Liver (tissue), 9 donors: ENCODE data around the gene WASL. TPM values are rescaled to one million over a fixed set of nuclear protein-coding genes. Genes with fewer than 3 reads are reported as not detected.

Experiments
- DNase-seq: peaks from one replicate; pipeline ENCODE4 v3.0.0-alpha.2; 2017; ENCODE audit warnings: low spot score
- H3K27ac ChIP-seq, 2 donors: one replicate each; pipeline ENCODE4 v1.7.0; 2013; ENCODE audit warnings: inconsistent platforms in 2 of 2, low read length in 2 of 2, control low read depth in 1 of 2, low read depth in 1 of 2, mild to moderate bottlenecking in 1 of 2
- H3K27me3 ChIP-seq, 4 donors: one replicate each; pipeline versions ENCODE4 v1.6.1 to v1.7.0; 2013; ENCODE audit warnings: low read length in 3 of 4, inconsistent platforms in 1 of 4, mild to moderate bottlenecking in 1 of 4, moderate library complexity in 1 of 4; ENCODE audit not compliant: control insufficient read depth in 4 of 4, insufficient read depth in 4 of 4
- H3K36me3 ChIP-seq, 4 donors: one replicate each; pipeline versions ENCODE4 v1.6.1 to v1.7.0; 2013; ENCODE audit warnings: low read length in 3 of 4, mild to moderate bottlenecking in 3 of 4, low read depth in 1 of 4, moderate library complexity in 1 of 4; ENCODE audit not compliant: control insufficient read depth in 4 of 4, insufficient read depth in 3 of 4
- H3K4me1 ChIP-seq, 4 donors: one replicate each; pipeline versions ENCODE4 v1.6.1 to v1.7.0; 2013; ENCODE audit warnings: low read length in 3 of 4, mild to moderate bottlenecking in 3 of 4, moderate library complexity in 1 of 4; ENCODE audit not compliant: control insufficient read depth in 4 of 4, insufficient read depth in 4 of 4
- H3K4me3 ChIP-seq, 3 donors: one replicate each; pipeline versions ENCODE4 v1.6.1 to v1.7.0; 2013; ENCODE audit warnings: low read length in 3 of 3, control low read depth in 1 of 3, low read depth in 1 of 3, mild to moderate bottlenecking in 1 of 3
- H3K9ac ChIP-seq, 2 donors: one replicate each; pipeline ENCODE4 v1.7.0; 2013; ENCODE audit warnings: low read length in 2 of 2, mild to moderate bottlenecking in 2 of 2, moderate library complexity in 2 of 2, control low read depth in 1 of 2, low read depth in 1 of 2
- H3K9me3 ChIP-seq, 4 donors: one replicate each; pipeline versions ENCODE4 v1.6.1 to v1.7.0; 2013; ENCODE audit warnings: low read length in 3 of 4; ENCODE audit not compliant: control insufficient read depth in 4 of 4
- FOXA1 ChIP-seq: IDR thresholded peaks from 2 replicates; pipeline ENCODE4 v1.6.1; 2016; ENCODE audit warnings: antibody characterized with exemption
- FOXA2 ChIP-seq: IDR thresholded peaks from 2 replicates; pipeline ENCODE4 v1.6.1; 2016; ENCODE audit warnings: antibody characterized with exemption
- HNF4A ChIP-seq, 2 donors: conservative IDR thresholded peaks; 2 replicates each; pipeline ENCODE4 v1.6.1; 2016; ENCODE audit warnings: antibody characterized with exemption in 2 of 2, mild to moderate bottlenecking in 2 of 2
- HNF4G ChIP-seq: IDR thresholded peaks from 2 replicates; pipeline ENCODE4 v1.6.1; 2016; ENCODE audit warnings: antibody characterized with exemption
- JUND ChIP-seq, 2 donors: IDR thresholded peaks; 2 replicates each; pipeline ENCODE4 v1.6.1; 2016; ENCODE audit warnings: antibody characterized with exemption in 2 of 2
- MAX ChIP-seq: IDR thresholded peaks from 2 replicates; pipeline ENCODE4 v1.6.1; 2016; ENCODE audit warnings: antibody characterized with exemption
- NR2F2 ChIP-seq: IDR thresholded peaks from 2 replicates; pipeline ENCODE4 v1.6.1; 2016; ENCODE audit warnings: antibody characterized with exemption
- RAD21 ChIP-seq, 2 donors: IDR thresholded peaks; 2 replicates each; pipeline ENCODE4 v1.6.1; 2016; ENCODE audit warnings: antibody characterized with exemption in 2 of 2, mild to moderate bottlenecking in 2 of 2
- RXRA ChIP-seq, 2 donors: IDR thresholded peaks; 2 replicates each; pipeline ENCODE4 v1.6.1; 2017 to 2018; ENCODE audit warnings: antibody characterized with exemption in 2 of 2, mild to moderate bottlenecking in 1 of 2
- SP1 ChIP-seq: IDR thresholded peaks from 2 replicates; pipeline ENCODE4 v1.6.1; 2018; ENCODE audit warnings: antibody characterized with exemption, mild to moderate bottlenecking
- YY1 ChIP-seq: IDR thresholded peaks from 2 replicates; pipeline ENCODE4 v1.6.1; 2016; ENCODE audit warnings: antibody characterized with exemption, mild to moderate bottlenecking
- WGBS: extraction: QIAGEN DNeasy Blood & Tissue Kit; methylation state at CpG from one replicate; pipeline ENCODE4 v1.1.7; 2013; 5-methylcytosine and 5-hydroxymethylcytosine counted together
- polyA plus RNA-seq, 2 donors: library from polyadenylated mRNA; stranded (reverse) in 1 of 2; unstranded in 1 of 2; fragments of 200-250 nt in 1 of 2; fragments of >200 nt in 1 of 2; fragmentation: Nextera tagmentation in 1 of 2; extraction: Ambion mirVana in 1 of 2; gene quantifications; one replicate each; pipeline versions ENCODE4 v1.2.1 to v1.2.3, GENCODE V29; 2013 to 2015
- total RNA-seq, 2 donors: library from RNA; depleted of rRNA; stranded (reverse); fragments of >200 nt; gene quantifications; one replicate each; pipeline ENCODE4 v1.2.3, GENCODE V29; 2014
- TF ChIP-seq, protein P1 (sequence below): IDR thresholded peaks from 2 replicates; pipeline ENCODE4 v1.6.1; 2016; ENCODE audit warnings: antibody characterized with exemption
- TF ChIP-seq, protein P2 (sequence below): IDR thresholded peaks from 2 replicates; pipeline ENCODE4 v1.6.1; 2016; ENCODE audit warnings: antibody characterized with exemption, mild to moderate bottlenecking
- TF ChIP-seq, protein P3 (sequence below): fragments of 150-350 bp; IDR thresholded peaks from 2 replicates; pipeline ENCODE4 v1.5.1; 2017; ENCODE audit warnings: improper control_type of control experiment, low read depth, low read length; ENCODE audit not compliant: missing input control
- donor health status: healthy.
- donor health status: healthy.
- donor health status: healthy.
- donor health status: healthy.
- donor health status: healthy.

The WASL gene
- total and polyA plus RNA-seq, 4 donors, result 12.9 to 20.7 (median 18.1) TPM

- H3K4me1 ChIP-seq, result peaks cover 0 to 12% (median 4%) of the 10 kb centered on the region in 4 donors
- WGBS, result 69% methylated on average over 2 of the region's 2 CpGs
- H3K27ac ChIP-seq, result no peak overlapping the region
- no peaks in the 10 kb centered on the region for H3K36me3 ChIP-seq
- TF ChIP-seq RAD21 (IDR thresholded peaks at IDR 0.05) (peak; percentile 39 to 46), RXRA (IDR thresholded peaks at IDR 0.05) (no peak)
- TF ChIP-seq, protein P1, sequence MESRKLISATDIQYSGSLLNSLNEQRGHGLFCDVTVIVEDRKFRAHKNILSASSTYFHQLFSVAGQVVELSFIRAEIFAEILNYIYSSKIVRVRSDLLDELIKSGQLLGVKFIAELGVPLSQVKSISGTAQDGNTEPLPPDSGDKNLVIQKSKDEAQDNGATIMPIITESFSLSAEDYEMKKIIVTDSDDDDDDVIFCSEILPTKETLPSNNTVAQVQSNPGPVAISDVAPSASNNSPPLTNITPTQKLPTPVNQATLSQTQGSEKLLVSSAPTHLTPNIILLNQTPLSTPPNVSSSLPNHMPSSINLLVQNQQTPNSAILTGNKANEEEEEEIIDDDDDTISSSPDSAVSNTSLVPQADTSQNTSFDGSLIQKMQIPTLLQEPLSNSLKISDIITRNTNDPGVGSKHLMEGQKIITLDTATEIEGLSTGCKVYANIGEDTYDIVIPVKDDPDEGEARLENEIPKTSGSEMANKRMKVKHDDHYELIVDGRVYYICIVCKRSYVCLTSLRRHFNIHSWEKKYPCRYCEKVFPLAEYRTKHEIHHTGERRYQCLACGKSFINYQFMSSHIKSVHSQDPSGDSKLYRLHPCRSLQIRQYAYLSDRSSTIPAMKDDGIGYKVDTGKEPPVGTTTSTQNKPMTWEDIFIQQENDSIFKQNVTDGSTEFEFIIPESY, result no peak
- H3K27me3 ChIP-seq, result no peaks in the 10 kb centered on the region
- no peak for DNase-seq
- H3K4me3 ChIP-seq, result no peak overlapping the region
- H3K9ac ChIP-seq, result no peak overlapping the region
- H3K9me3 ChIP-seq, result no peaks in the 10 kb centered on the region
Measured at GRCh38 chr7:123771256-123771655, 22.5 kb upstream of the WASL start.

- Histone ChIP-seq H3K9me3 (no peaks in the 10 kb centered on the region), H3K9ac (no peak overlapping the region), H3K27me3 (no peaks in the 10 kb centered on the region), H3K4me1 (peaks cover 0 to 12% (median 4%) of the 10 kb centered on the region in 4 donors), H3K36me3 (no peaks in the 10 kb centered on the region), H3K4me3 (no peak overlapping the region), H3K27ac (no peak overlapping the region)
- TF ChIP-seq SP1, result no peak
- TF ChIP-seq NR2F2, result no peak
- TF ChIP-seq, protein P2, sequence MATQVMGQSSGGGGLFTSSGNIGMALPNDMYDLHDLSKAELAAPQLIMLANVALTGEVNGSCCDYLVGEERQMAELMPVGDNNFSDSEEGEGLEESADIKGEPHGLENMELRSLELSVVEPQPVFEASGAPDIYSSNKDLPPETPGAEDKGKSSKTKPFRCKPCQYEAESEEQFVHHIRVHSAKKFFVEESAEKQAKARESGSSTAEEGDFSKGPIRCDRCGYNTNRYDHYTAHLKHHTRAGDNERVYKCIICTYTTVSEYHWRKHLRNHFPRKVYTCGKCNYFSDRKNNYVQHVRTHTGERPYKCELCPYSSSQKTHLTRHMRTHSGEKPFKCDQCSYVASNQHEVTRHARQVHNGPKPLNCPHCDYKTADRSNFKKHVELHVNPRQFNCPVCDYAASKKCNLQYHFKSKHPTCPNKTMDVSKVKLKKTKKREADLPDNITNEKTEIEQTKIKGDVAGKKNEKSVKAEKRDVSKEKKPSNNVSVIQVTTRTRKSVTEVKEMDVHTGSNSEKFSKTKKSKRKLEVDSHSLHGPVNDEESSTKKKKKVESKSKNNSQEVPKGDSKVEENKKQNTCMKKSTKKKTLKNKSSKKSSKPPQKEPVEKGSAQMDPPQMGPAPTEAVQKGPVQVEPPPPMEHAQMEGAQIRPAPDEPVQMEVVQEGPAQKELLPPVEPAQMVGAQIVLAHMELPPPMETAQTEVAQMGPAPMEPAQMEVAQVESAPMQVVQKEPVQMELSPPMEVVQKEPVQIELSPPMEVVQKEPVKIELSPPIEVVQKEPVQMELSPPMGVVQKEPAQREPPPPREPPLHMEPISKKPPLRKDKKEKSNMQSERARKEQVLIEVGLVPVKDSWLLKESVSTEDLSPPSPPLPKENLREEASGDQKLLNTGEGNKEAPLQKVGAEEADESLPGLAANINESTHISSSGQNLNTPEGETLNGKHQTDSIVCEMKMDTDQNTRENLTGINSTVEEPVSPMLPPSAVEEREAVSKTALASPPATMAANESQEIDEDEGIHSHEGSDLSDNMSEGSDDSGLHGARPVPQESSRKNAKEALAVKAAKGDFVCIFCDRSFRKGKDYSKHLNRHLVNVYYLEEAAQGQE, result no peak
- no peak for TF ChIP-seq FOXA1
- TF ChIP-seq RXRA (IDR thresholded peaks at IDR 0.05), result no peak
- no peak for DNase-seq
- 81% methylated on average over 8 of the region's 8 CpGs for WGBS
Measured at GRCh38 chr7:123770378-123770777, 21.6 kb upstream of the WASL start.

- no peak for DNase-seq
- H3K9me3 ChIP-seq, result no peaks in the 10 kb centered on the region
- no peak overlapping the region for H3K9ac ChIP-seq
- no peaks in the 10 kb centered on the region for H3K36me3 ChIP-seq
- no peaks in the 10 kb centered on the region for H3K27me3 ChIP-seq
- H3K4me3 ChIP-seq, result no peak overlapping the region
- 66% methylated on average over 3 of the region's 3 CpGs for WGBS
- H3K4me1 ChIP-seq, result peaks cover 0 to 12% (median 4%) of the 10 kb centered on the region in 4 donors
- H3K27ac ChIP-seq, result peak overlapping the region; percentile 58 to 60
- TF ChIP-seq HNF4G, result no peak
- TF ChIP-seq YY1, result peak; percentile 38
- TF ChIP-seq FOXA1, result no peak
- peak; percentile 10 to 13 for TF ChIP-seq HNF4A (conservative IDR thresholded peaks at IDR 0.05)
- no peak for TF ChIP-seq MAX
- no peak for TF ChIP-seq RAD21 (IDR thresholded peaks at IDR 0.05)
- TF ChIP-seq, protein P3, sequence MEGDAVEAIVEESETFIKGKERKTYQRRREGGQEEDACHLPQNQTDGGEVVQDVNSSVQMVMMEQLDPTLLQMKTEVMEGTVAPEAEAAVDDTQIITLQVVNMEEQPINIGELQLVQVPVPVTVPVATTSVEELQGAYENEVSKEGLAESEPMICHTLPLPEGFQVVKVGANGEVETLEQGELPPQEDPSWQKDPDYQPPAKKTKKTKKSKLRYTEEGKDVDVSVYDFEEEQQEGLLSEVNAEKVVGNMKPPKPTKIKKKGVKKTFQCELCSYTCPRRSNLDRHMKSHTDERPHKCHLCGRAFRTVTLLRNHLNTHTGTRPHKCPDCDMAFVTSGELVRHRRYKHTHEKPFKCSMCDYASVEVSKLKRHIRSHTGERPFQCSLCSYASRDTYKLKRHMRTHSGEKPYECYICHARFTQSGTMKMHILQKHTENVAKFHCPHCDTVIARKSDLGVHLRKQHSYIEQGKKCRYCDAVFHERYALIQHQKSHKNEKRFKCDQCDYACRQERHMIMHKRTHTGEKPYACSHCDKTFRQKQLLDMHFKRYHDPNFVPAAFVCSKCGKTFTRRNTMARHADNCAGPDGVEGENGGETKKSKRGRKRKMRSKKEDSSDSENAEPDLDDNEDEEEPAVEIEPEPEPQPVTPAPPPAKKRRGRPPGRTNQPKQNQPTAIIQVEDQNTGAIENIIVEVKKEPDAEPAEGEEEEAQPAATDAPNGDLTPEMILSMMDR, result no peak
- TF ChIP-seq, protein P2, result no peak
- no peak for TF ChIP-seq NR2F2
- no peak for TF ChIP-seq FOXA2
- TF ChIP-seq, protein P1, result peak; percentile 5
- peak; percentile 14 to 20 for TF ChIP-seq RXRA (IDR thresholded peaks at IDR 0.05)
- TF ChIP-seq JUND (IDR thresholded peaks at IDR 0.05), result peak; percentile 37 to 64
Measured at GRCh38 chr7:123769371-123769770, 20.6 kb upstream of the WASL start.
